Measurements from ENCODE around the gene KCNK16.
"Not testable (repeated sequence)": the region's sequence is repeated elsewhere in the genome, so short reads cannot be mapped to it uniquely, and the experiment has no call there.

The KCNK16 gene

GRCh38 chr6:39304951-39305350 is 17.6 kb downstream of the KCNK16 start:
- DNase-seq: no peak

GRCh38 chr6:39303425-39304153 is 18.9 kb downstream of the KCNK16 start:
- DNase-seq: no peak

- peak; percentile 59 for DNase-seq
Measured at GRCh38 chr6:39302669-39303424, 19.7 kb downstream of the KCNK16 start.

GRCh38 chr6:39302011-39302410 is 20.5 kb downstream of the KCNK16 start:
- DNase-seq: no peak

- DNase-seq: no peak
Measured at GRCh38 chr6:39301606-39302005, 20.9 kb downstream of the KCNK16 start.

- no peak for DNase-seq
Measured at GRCh38 chr6:39300739-39301138, 21.8 kb downstream of the KCNK16 start.

- DNase-seq: no peak
Measured at GRCh38 chr6:39298061-39298460, 24.4 kb downstream of the KCNK16 start.

GRCh38 chr6:39296745-39297640 is 25.5 kb downstream of the KCNK16 start:
- DNase-seq: no peak

- no peak for DNase-seq
Measured at GRCh38 chr6:39295611-39296011, 26.9 kb downstream of the KCNK16 start.

- no peak for DNase-seq
Measured at GRCh38 chr6:39294899-39295298, 27.6 kb downstream of the KCNK16 start.

GRCh38 chr6:39294133-39294532 is 28.4 kb downstream of the KCNK16 start:
- no peak for DNase-seq

- no peak for DNase-seq
Measured at GRCh38 chr6:39292637-39293036, 29.9 kb downstream of the KCNK16 start.

GRCh38 chr6:39289490-39289889 is 33.0 kb downstream of the KCNK16 start:
- no peak for DNase-seq

- no peak for DNase-seq
Measured at GRCh38 chr6:39287601-39288000, 34.9 kb downstream of the KCNK16 start.

GRCh38 chr6:39286596-39286995 is 35.9 kb downstream of the KCNK16 start:
- not testable (repeated sequence) for DNase-seq

GRCh38 chr6:39282774-39283173 is 39.7 kb downstream of the KCNK16 start:
- no peak for DNase-seq

GRCh38 chr6:39281312-39281980 is 41.1 kb downstream of the KCNK16 start:
- DNase-seq: no peak

GRCh38 chr6:39280247-39280731 is 42.2 kb downstream of the KCNK16 start:
- DNase-seq: no peak

- no peak for DNase-seq
Measured at GRCh38 chr6:39279539-39279938, 43.0 kb downstream of the KCNK16 start.

- no peak for DNase-seq
Measured at GRCh38 chr6:39276379-39276995, 46.0 kb downstream of the KCNK16 start.

GRCh38 chr6:39274903-39275302 is 47.6 kb downstream of the KCNK16 start:
- no peak for DNase-seq

GRCh38 chr6:39274471-39274870 is 48.0 kb downstream of the KCNK16 start:
- DNase-seq: no peak

All from NCI-H1092 treated with DMSO at 0.1 percent for 48 hours (cell line).